PFSK-1 (cell line): Measurements from ENCODE around the gene SLC41A1.

Experiments
- REST ChIP-seq, 2 experiments: IDR thresholded peaks; 2 replicates each; pipeline versions ENCODE4 v1.6.1 to v1.8.0; 2011 to 2012; ENCODE audit warnings: low read depth in 2 of 2, low read length in 2 of 2, control low read depth in 1 of 2, inconsistent platforms in 1 of 2, mild to moderate bottlenecking in 1 of 2, moderate library complexity in 1 of 2; ENCODE audit not compliant: insufficient read depth in 1 of 2
- TAF1 ChIP-seq: IDR thresholded peaks from 2 replicates; pipeline ENCODE4 v1.6.1; 2012; ENCODE audit warnings: low read length, control low read depth, borderline replicate concordance; ENCODE audit not compliant: insufficient read depth

- TF ChIP-seq REST (IDR thresholded peaks at IDR 0.05; ENCODE audit: insufficient read depth in 1 of 2, low read depth in 2 of 2, low read length in 2 of 2) (no peak), TAF1 (no peak)
Measured at GRCh38 chr1:205858141-205858961, 45.4 kb upstream of the SLC41A1 start.
